K562 (cell line): ENCODE data around the gene PIN1. TPM values are rescaled to one million over a fixed set of nuclear protein-coding genes. Genes with fewer than 3 reads are reported as not detected.

Experiments used
- CBX5 ChIP-seq: IDR thresholded peaks from 2 replicates; pipeline ENCODE4 v1.6.1; 2014; ENCODE audit warnings: low read depth, borderline replicate concordance
- CXXC5 ChIP-seq: fragments of 250-450 bp; sonication (Bioruptor Pico); IDR thresholded peaks from 2 replicates; pipeline ENCODE4 v1.8.0; 2022; ENCODE audit warnings: inconsistent platforms, mild to moderate bottlenecking, moderate library complexity
- ELF2 ChIP-seq: fragments of 250-450 bp; sonication (Bioruptor Pico); IDR thresholded peaks from 2 replicates; pipeline ENCODE4 v1.5.0; 2021; ENCODE audit warnings: mild to moderate bottlenecking
- ETV1 ChIP-seq: fragments of 450-650 bp; conservative IDR thresholded peaks from 2 replicates; pipeline ENCODE4 v1.6.1; 2016; ENCODE audit warnings: missing genetic modification characterization, control low read depth, low read depth, missing compliant biosample characterization
- GABPB1 ChIP-seq: sonication (generic); formaldehyde crosslinking; IDR thresholded peaks from 2 replicates; pipeline ENCODE4 v1.8.0; 2022; ENCODE audit warnings: mild to moderate bottlenecking, missing genetic modification reagents
- JUND ChIP-seq, 2 experiments: IDR thresholded peaks; 2 replicates in 1 of 2; 3 replicates in 1 of 2; pipeline ENCODE4 v1.6.1; 2011; ENCODE audit warnings: borderline replicate concordance in 2 of 2, low read depth in 2 of 2, low read length in 2 of 2, improper control_type of control experiment in 1 of 2, missing biosample characterization in 1 of 2, missing genetic modification characterization in 1 of 2, missing genetic modification reagents in 1 of 2
- MEF2A ChIP-seq: IDR thresholded peaks from 2 replicates; pipeline ENCODE4 v1.6.1; 2011; ENCODE audit warnings: low read depth, mild to moderate bottlenecking, low read length, moderate library complexity; ENCODE audit not compliant: control insufficient read depth
- RBFOX2 ChIP-seq: fragments of 200-400 bp; formaldehyde crosslinking; IDR thresholded peaks from 2 replicates; pipeline ENCODE4 v1.6.1; 2017; ENCODE audit warnings: low read depth, mild to moderate bottlenecking, low read length, moderate library complexity
- ZNF57 ChIP-seq: fragments of 450-650 bp; formaldehyde crosslinking; IDR thresholded peaks from 2 replicates; pipeline ENCODE4 v1.4.0; 2020; ENCODE audit warnings: mild to moderate bottlenecking, moderate library complexity
- polyA plus RNA-seq, 8 experiments: library from polyadenylated mRNA; depleted of rRNA in 4 of 8; stranded (reverse) in 5 of 8; unstranded in 3 of 8; fragments of >200 nt; fragmentation: Nextera tagmentation in 2 of 8; fragmentation: Illumina TruSeq in 1 of 8; extraction: Ambion mirVana in 2 of 8; extraction: Trizol in 1 of 8; gene quantifications; 2 replicates each; pipeline versions ENCODE4 v1.2.1 to v1.2.3, GENCODE V29; 2011 to 2014; ENCODE audit warnings: inconsistent platforms in 1 of 8, missing spikeins in 1 of 8
- total RNA-seq, 7 experiments: library from RNA; depleted of rRNA in 6 of 7; stranded (reverse); fragments of >200 nt in 6 of 7; fragmentation: Illumina TruSeq in 2 of 7; extraction: Trizol in 2 of 7; gene quantifications; 2 replicates each; pipeline versions ENCODE4 v1.2.1 to v1.2.3, GENCODE V29; 2011 to 2021; ENCODE audit warnings: low replicate concordance in 1 of 7
- TF ChIP-seq, protein P1 (sequence below): fragments of 250-450 bp; sonication (Bioruptor Pico); IDR thresholded peaks from 2 replicates; pipeline ENCODE4 v1.5.0; 2022; ENCODE audit warnings: mild to moderate bottlenecking
- TF ChIP-seq, protein P2 (sequence below): sonication (generic); formaldehyde crosslinking; IDR thresholded peaks from 2 replicates; pipeline ENCODE4 v1.8.0; 2022; ENCODE audit warnings: mild to moderate bottlenecking, missing genetic modification reagents, borderline replicate concordance
- TF ChIP-seq, protein P3 (sequence below): fragments of 450-650 bp; IDR thresholded peaks from 2 replicates; pipeline ENCODE4 v1.7.1; 2018; ENCODE audit warnings: mild to moderate bottlenecking, low read depth; ENCODE audit not compliant: partially characterized antibody

The PIN1 gene
- total and polyA plus RNA-seq, 9 of the 15 experiments (the other 6 are each of a cell fraction or from before 2014, with no cell fraction given) = 1.6 to 178 (median 42.5) TPM

DNA sequence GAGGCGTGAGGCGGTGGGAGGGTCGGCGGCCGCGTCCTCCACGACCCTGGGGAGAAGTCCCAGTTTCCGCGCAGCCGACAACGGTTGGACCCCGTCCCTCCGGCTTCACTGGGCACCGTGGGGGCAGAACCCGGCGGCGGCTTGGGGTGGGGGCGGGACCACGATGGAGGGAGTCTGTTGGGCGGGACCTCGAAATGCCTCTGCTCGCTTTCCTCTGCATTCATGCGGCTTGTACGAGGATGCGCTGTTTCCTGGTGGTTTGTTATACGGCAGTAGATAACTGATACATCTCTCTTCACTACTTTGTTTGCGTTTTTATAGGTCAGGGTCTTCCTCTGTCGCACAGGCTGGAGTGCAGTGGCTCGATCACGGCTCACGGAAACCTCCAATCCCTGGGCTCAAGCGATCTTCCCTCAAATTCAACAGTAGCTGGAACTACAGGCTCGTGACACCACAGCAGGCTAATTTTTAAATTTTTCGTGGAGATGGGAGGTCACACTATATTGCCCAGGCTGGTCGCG lies 42.0 kb upstream of the PIN1 start (continued):
- TF ChIP-seq, protein P1, sequence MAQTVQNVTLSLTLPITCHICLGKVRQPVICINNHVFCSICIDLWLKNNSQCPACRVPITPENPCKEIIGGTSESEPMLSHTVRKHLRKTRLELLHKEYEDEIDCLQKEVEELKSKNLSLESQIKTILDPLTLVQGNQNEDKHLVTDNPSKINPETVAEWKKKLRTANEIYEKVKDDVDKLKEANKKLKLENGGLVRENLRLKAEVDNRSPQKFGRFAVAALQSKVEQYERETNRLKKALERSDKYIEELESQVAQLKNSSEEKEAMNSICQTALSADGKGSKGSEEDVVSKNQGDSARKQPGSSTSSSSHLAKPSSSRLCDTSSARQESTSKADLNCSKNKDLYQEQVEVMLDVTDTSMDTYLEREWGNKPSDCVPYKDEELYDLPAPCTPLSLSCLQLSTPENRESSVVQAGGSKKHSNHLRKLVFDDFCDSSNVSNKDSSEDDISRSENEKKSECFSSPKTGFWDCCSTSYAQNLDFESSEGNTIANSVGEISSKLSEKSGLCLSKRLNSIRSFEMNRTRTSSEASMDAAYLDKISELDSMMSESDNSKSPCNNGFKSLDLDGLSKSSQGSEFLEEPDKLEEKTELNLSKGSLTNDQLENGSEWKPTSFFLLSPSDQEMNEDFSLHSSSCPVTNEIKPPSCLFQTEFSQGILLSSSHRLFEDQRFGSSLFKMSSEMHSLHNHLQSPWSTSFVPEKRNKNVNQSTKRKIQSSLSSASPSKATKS = no peak
- TF ChIP-seq RBFOX2 (peak; percentile 57), GABPB1 (CRISPR knock-in tag) (0 out of 2 replicates have a peak, but pooled peaks have one; percentile 43), ELF2 (CRISPR knock-in tag) (0 out of 2 replicates have a peak, but pooled peaks have one; percentile 0), CXXC5 (CRISPR knock-in tag) (0 out of 2 replicates have a peak, but pooled peaks have one; percentile 12), ETV1 (tag) (0 out of 2 replicates have a peak, but pooled peaks have one; percentile 12), JUND (IDR thresholded peaks at IDR 0.05; ENCODE audit: borderline replicate concordance, low read depth, low read length) (no peak), JUND (tag; IDR thresholded peaks at IDR 0.05; ENCODE audit: borderline replicate concordance, low read depth, low read length) (no peak), CBX5 (peak; percentile 15; the same call in 1 of the 2 replicates), MEF2A (no peak), ZNF57 (CRISPR knock-in tag) (no peak)
- TF ChIP-seq, protein P2, sequence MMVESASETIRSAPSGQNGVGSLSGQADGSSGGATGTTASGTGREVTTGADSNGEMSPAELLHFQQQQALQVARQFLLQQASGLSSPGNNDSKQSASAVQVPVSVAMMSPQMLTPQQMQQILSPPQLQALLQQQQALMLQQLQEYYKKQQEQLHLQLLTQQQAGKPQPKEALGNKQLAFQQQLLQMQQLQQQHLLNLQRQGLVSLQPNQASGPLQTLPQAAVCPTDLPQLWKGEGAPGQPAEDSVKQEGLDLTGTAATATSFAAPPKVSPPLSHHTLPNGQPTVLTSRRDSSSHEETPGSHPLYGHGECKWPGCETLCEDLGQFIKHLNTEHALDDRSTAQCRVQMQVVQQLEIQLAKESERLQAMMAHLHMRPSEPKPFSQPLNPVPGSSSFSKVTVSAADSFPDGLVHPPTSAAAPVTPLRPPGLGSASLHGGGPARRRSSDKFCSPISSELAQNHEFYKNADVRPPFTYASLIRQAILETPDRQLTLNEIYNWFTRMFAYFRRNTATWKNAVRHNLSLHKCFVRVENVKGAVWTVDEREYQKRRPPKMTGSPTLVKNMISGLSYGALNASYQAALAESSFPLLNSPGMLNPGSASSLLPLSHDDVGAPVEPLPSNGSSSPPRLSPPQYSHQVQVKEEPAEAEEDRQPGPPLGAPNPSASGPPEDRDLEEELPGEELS (CRISPR knock-in tag) = peak; percentile 74; the same call in 1 of the 2 replicates
- TF ChIP-seq, protein P3, sequence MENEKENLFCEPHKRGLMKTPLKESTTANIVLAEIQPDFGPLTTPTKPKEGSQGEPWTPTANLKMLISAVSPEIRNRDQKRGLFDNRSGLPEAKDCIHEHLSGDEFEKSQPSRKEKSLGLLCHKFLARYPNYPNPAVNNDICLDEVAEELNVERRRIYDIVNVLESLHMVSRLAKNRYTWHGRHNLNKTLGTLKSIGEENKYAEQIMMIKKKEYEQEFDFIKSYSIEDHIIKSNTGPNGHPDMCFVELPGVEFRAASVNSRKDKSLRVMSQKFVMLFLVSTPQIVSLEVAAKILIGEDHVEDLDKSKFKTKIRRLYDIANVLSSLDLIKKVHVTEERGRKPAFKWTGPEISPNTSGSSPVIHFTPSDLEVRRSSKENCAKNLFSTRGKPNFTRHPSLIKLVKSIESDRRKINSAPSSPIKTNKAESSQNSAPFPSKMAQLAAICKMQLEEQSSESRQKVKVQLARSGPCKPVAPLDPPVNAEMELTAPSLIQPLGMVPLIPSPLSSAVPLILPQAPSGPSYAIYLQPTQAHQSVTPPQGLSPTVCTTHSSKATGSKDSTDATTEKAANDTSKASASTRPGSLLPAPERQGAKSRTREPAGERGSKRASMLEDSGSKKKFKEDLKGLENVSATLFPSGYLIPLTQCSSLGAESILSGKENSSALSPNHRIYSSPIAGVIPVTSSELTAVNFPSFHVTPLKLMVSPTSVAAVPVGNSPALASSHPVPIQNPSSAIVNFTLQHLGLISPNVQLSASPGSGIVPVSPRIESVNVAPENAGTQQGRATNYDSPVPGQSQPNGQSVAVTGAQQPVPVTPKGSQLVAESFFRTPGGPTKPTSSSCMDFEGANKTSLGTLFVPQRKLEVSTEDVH = no peak
